HepG2 (cell line): ENCODE results near the gene KRTAP12-3. TPM values are rescaled to one million over a fixed set of nuclear protein-coding genes. Genes with fewer than 3 reads are reported as not detected.

ENCODE experiments used
- AHDC1 ChIP-seq: sonication (generic); formaldehyde crosslinking; IDR thresholded peaks from 2 replicates; pipeline ENCODE4 v1.5.1; 2020; ENCODE audit warnings: mild to moderate bottlenecking, missing genetic modification reagents, borderline replicate concordance
- KLF6 ChIP-seq: IDR thresholded peaks from 2 replicates; pipeline ENCODE4 v1.8.0; 2016; ENCODE audit warnings: missing biosample characterization, missing genetic modification reagents
- MAZ ChIP-seq, 2 experiments: sonication (generic) in 1 of 2; formaldehyde crosslinking in 1 of 2; IDR thresholded peaks; 2 replicates each; pipeline versions ENCODE4 v1.5.0 to v1.6.1; 2012 to 2020; ENCODE audit warnings: low read depth in 2 of 2, mild to moderate bottlenecking in 2 of 2, borderline replicate concordance in 1 of 2, improper control_type of control experiment in 1 of 2, low read length in 1 of 2, missing genetic modification reagents in 1 of 2, moderate library complexity in 1 of 2
- NCOR1 ChIP-seq: fragments of 200-600 bp; sonication (generic); IDR thresholded peaks from 2 replicates; pipeline ENCODE4 v1.7.0; 2017; ENCODE audit warnings: antibody characterized with exemption, low read length, borderline replicate concordance
- NKX3-1 ChIP-seq: sonication (generic); formaldehyde crosslinking; IDR thresholded peaks from 2 replicates; pipeline ENCODE4 v1.5.0; 2020; ENCODE audit warnings: missing genetic modification reagents
- RARA ChIP-seq: IDR thresholded peaks from 2 replicates; pipeline ENCODE4 v1.6.1; 2016; ENCODE audit warnings: missing genetic modification reagents, missing compliant biosample characterization
- TGIF2 ChIP-seq: IDR thresholded peaks from 2 replicates; pipeline ENCODE4 v1.6.1; 2016; ENCODE audit warnings: control low read depth, missing compliant biosample characterization
- ZNF33A ChIP-seq: sonication (generic); formaldehyde crosslinking; IDR thresholded peaks from 2 replicates; pipeline ENCODE4 v1.5.1; 2020; ENCODE audit warnings: missing genetic modification reagents, mild to moderate bottlenecking, moderate library complexity, borderline replicate concordance
- ZNF747 ChIP-seq: sonication (generic); formaldehyde crosslinking; IDR thresholded peaks from 2 replicates; pipeline ENCODE4 v1.8.1; 2023; ENCODE audit warnings: missing genetic modification reagents, mild to moderate bottlenecking, borderline replicate concordance
- polyA plus RNA-seq, 8 experiments: library from polyadenylated mRNA; depleted of rRNA in 3 of 8; stranded (reverse) in 7 of 8; unstranded in 1 of 8; fragments of >200 nt; fragmentation: Illumina TruSeq in 4 of 8; extraction: Trizol in 4 of 8; gene quantifications; 2 replicates each; pipeline versions ENCODE4 v1.2.1 to v1.2.3, GENCODE V29; 2011 to 2016; ENCODE audit warnings: low read depth in 4 of 8, missing spikeins in 1 of 8, mixed read lengths in 1 of 8; ENCODE audit not compliant: insufficient read depth in 1 of 8
- total RNA-seq, 5 experiments: library from RNA; depleted of rRNA; stranded (reverse); fragments of >200 nt; fragmentation: Illumina TruSeq; extraction: Trizol; gene quantifications; 2 replicates each; pipeline ENCODE4 v1.2.3, GENCODE V29; 2016; ENCODE audit warnings: low read depth in 1 of 5
- TF ChIP-seq, protein P1 (sequence below): sonication (generic); formaldehyde crosslinking; IDR thresholded peaks from 2 replicates; pipeline ENCODE4 v1.5.1; 2020; ENCODE audit warnings: mild to moderate bottlenecking, missing genetic modification reagents, moderate library complexity
- TF ChIP-seq, protein P2 (sequence below): IDR thresholded peaks from 2 replicates; pipeline ENCODE4 v1.6.1; 2016
- TF ChIP-seq, protein P3 (sequence below): sonication (generic); formaldehyde crosslinking; IDR thresholded peaks from 2 replicates; pipeline ENCODE4 v1.4.0; 2020; ENCODE audit warnings: missing genetic modification reagents
- TF ChIP-seq, protein P4 (sequence below): sonication (generic); formaldehyde crosslinking; IDR thresholded peaks from 2 replicates; pipeline ENCODE4 v1.4.0; 2020; ENCODE audit warnings: missing genetic modification reagents

The KRTAP12-3 gene
- total and polyA plus RNA-seq, 2 of the 13 experiments (the other 11 are each of a cell fraction or from before 2014, with no cell fraction given) = not detected

DNA sequence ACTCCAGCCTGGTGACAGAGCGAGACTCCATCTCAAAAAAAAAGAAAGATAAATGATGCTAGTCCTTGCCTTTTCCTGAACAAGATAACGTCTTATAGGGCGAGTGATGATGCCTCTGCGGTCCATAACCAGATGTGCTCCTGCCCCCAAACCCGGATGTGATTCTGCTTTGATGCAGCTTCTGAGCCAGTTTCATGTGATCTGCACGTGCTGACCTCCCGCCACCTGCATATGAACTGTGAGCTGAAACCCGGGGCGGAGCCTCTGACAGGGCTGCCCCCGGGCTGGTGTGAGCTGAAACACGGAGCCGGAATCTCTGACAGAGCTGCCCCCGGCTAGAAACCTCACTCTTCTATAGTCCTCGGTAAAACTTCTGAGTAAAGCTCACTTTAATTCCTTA lies 4.6 kb upstream of the KRTAP12-3 start (continued):
- TF ChIP-seq, protein P1, sequence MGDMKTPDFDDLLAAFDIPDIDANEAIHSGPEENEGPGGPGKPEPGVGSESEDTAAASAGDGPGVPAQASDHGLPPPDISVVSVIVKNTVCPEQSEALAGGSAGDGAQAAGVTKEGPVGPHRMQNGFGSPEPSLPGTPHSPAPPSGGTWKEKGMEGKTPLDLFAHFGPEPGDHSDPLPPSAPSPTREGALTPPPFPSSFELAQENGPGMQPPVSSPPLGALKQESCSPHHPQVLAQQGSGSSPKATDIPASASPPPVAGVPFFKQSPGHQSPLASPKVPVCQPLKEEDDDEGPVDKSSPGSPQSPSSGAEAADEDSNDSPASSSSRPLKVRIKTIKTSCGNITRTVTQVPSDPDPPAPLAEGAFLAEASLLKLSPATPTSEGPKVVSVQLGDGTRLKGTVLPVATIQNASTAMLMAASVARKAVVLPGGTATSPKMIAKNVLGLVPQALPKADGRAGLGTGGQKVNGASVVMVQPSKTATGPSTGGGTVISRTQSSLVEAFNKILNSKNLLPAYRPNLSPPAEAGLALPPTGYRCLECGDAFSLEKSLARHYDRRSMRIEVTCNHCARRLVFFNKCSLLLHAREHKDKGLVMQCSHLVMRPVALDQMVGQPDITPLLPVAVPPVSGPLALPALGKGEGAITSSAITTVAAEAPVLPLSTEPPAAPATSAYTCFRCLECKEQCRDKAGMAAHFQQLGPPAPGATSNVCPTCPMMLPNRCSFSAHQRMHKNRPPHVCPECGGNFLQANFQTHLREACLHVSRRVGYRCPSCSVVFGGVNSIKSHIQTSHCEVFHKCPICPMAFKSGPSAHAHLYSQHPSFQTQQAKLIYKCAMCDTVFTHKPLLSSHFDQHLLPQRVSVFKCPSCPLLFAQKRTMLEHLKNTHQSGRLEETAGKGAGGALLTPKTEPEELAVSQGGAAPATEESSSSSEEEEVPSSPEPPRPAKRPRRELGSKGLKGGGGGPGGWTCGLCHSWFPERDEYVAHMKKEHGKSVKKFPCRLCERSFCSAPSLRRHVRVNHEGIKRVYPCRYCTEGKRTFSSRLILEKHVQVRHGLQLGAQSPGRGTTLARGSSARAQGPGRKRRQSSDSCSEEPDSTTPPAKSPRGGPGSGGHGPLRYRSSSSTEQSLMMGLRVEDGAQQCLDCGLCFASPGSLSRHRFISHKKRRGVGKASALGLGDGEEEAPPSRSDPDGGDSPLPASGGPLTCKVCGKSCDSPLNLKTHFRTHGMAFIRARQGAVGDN = peak; percentile 53
- TF ChIP-seq, protein P2, sequence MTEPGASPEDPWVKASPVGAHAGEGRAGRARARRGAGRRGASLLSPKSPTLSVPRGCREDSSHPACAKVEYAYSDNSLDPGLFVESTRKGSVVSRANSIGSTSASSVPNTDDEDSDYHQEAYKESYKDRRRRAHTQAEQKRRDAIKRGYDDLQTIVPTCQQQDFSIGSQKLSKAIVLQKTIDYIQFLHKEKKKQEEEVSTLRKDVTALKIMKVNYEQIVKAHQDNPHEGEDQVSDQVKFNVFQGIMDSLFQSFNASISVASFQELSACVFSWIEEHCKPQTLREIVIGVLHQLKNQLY (CRISPR knock-in tag) = peak; percentile 50; the same call in 1 of the 2 replicates
- TF ChIP-seq KLF6 (CRISPR knock-in tag) (0 out of 2 replicates have a peak, but pooled peaks have one; percentile 65), RARA (CRISPR knock-in tag) (peak; percentile 41), ZNF33A (no peak), NCOR1 (no peak), MAZ (IDR thresholded peaks at IDR 0.05; ENCODE audit: borderline replicate concordance, low read depth, low read length) (no peak), MAZ (CRISPR knock-in tag; IDR thresholded peaks at IDR 0.05; ENCODE audit: low read depth) (0 out of 2 replicates have a peak, but pooled peaks have one; percentile 29), TGIF2 (CRISPR knock-in tag) (no peak), NKX3-1 (CRISPR knock-in tag) (no peak), ZNF747 (CRISPR knock-in tag) (no peak), AHDC1 (CRISPR knock-in tag) (no peak)
- TF ChIP-seq, protein P3, sequence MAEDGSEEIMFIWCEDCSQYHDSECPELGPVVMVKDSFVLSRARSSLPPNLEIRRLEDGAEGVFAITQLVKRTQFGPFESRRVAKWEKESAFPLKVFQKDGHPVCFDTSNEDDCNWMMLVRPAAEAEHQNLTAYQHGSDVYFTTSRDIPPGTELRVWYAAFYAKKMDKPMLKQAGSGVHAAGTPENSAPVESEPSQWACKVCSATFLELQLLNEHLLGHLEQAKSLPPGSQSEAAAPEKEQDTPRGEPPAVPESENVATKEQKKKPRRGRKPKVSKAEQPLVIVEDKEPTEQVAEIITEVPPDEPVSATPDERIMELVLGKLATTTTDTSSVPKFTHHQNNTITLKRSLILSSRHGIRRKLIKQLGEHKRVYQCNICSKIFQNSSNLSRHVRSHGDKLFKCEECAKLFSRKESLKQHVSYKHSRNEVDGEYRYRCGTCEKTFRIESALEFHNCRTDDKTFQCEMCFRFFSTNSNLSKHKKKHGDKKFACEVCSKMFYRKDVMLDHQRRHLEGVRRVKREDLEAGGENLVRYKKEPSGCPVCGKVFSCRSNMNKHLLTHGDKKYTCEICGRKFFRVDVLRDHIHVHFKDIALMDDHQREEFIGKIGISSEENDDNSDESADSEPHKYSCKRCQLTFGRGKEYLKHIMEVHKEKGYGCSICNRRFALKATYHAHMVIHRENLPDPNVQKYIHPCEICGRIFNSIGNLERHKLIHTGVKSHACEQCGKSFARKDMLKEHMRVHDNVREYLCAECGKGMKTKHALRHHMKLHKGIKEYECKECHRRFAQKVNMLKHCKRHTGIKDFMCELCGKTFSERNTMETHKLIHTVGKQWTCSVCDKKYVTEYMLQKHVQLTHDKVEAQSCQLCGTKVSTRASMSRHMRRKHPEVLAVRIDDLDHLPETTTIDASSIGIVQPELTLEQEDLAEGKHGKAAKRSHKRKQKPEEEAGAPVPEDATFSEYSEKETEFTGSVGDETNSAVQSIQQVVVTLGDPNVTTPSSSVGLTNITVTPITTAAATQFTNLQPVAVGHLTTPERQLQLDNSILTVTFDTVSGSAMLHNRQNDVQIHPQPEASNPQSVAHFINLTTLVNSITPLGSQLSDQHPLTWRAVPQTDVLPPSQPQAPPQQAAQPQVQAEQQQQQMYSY (CRISPR knock-in tag) = peak; percentile 94
- TF ChIP-seq, protein P4, sequence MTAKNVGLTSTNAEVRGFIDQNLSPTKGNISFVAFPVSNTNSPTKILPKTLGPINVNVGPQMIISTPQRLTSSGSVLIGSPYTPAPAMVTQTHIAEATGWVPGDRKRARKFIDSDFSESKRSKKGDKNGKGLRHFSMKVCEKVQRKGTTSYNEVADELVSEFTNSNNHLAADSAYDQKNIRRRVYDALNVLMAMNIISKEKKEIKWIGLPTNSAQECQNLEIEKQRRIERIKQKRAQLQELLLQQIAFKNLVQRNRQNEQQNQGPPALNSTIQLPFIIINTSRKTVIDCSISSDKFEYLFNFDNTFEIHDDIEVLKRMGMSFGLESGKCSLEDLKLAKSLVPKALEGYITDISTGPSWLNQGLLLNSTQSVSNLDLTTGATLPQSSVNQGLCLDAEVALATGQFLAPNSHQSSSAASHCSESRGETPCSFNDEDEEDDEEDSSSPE = peak; percentile 53
